ENCODE results near the gene SS18.

DNA sequence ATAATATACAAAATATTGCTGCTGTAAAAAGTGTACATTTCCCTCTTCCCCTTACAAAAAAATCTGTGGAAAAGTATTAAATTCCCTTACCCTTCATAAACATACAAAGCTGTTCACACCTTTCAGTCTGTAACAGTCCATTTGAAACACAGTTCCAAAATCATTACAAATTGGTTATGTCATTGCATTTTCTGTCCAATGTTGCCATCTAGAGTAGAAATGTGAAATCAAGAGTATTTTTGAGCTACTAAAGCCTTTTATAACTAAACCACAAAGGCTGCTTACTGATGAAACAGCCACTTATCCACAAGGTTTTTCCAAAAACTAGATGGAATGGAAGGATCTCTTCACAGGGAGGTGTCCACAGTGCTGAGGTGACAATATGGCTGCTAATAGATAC is 72.5 kb downstream of the SS18 start:
- TF ChIP-seq, protein P1, sequence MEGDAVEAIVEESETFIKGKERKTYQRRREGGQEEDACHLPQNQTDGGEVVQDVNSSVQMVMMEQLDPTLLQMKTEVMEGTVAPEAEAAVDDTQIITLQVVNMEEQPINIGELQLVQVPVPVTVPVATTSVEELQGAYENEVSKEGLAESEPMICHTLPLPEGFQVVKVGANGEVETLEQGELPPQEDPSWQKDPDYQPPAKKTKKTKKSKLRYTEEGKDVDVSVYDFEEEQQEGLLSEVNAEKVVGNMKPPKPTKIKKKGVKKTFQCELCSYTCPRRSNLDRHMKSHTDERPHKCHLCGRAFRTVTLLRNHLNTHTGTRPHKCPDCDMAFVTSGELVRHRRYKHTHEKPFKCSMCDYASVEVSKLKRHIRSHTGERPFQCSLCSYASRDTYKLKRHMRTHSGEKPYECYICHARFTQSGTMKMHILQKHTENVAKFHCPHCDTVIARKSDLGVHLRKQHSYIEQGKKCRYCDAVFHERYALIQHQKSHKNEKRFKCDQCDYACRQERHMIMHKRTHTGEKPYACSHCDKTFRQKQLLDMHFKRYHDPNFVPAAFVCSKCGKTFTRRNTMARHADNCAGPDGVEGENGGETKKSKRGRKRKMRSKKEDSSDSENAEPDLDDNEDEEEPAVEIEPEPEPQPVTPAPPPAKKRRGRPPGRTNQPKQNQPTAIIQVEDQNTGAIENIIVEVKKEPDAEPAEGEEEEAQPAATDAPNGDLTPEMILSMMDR (IDR thresholded peaks at IDR 0.05), result no peak
- TF ChIP-seq POLR2A (IDR thresholded peaks at IDR 0.05), result no peak
